HK-2 (cell line): ENCODE results near the gene FAM120A.

Experiments used
- DNase-seq: peaks from one replicate; pipeline ENCODE4 v3.0.0-alpha.2; 2018; ENCODE audit not compliant: unreplicated experiment

The FAM120A gene

DNA sequence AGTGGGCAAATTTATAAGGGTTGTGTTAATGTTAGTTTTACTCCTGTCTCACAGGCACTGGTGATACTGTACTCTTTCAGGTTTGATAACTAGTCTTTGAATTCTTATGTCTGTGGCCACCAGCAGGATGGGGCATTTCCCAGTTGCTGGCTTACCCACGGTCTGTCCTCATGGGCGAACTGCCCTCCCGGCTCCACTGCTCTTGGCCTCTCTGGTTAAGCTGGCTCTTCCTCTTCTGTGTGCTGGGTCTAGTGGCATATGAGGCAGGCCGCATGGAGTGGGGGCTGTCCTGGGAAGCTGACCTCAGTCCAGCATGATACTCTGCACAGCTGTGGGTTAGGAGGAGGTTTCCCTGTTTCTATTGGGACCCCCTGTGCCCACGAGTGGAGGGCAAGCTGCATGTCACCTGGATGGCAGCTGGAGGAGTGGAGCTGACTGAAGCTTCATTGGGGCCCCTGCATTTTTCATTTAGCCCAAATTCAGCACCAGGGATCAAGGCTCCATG is 144.4 kb downstream of the FAM120A start:
- no peak for DNase-seq

DNA sequence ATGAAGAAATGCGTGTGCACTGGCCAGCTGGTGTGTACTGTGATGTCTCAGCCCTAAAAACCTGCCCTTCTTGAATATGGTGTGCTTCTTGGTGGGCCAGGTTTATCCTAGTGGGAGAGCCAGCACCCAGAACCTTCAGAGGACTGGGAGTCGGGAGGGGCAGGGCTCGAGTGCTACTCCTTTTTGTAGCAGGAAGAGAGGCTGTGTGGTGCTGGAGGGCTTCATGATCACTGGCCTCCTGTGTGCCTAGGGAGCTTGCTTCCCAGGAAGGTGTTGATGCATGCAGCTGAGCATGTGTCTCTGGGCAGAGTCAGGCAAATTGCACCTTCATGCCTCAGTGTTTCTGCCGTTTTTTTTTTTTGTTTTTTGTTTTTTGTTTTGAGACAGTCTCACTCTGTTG is 144.9 kb downstream of the FAM120A start:
- DNase-seq = no peak

DNA sequence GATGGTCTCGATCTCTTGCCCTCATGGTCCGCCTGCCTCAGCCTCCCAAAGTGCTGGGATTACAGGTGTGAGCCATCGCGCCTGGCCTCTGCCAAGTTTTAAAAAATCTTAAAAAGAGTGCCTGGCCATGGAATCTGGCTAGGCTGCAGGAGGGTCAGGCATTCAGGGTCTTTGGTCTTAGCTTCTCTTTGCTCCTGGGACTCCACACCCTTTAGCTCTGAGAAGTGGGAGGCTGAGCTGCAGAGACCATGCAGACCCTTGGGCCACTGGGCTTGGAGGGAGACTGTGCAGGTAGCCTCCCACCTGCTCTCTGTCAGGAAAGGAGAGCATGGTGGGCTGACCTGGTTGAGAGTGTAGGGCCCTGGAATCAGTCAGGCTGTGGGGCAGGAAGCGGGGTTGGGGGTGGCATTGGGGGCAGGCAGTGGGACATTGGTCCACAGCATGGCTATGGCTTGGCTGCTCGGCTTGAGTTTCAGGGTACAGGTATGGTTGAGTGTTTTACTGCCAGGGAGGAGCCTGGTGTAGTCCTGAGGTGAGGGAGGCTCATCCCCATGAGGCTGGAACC is 145.7 kb downstream of the FAM120A start:
- DNase-seq = no peak

DNA sequence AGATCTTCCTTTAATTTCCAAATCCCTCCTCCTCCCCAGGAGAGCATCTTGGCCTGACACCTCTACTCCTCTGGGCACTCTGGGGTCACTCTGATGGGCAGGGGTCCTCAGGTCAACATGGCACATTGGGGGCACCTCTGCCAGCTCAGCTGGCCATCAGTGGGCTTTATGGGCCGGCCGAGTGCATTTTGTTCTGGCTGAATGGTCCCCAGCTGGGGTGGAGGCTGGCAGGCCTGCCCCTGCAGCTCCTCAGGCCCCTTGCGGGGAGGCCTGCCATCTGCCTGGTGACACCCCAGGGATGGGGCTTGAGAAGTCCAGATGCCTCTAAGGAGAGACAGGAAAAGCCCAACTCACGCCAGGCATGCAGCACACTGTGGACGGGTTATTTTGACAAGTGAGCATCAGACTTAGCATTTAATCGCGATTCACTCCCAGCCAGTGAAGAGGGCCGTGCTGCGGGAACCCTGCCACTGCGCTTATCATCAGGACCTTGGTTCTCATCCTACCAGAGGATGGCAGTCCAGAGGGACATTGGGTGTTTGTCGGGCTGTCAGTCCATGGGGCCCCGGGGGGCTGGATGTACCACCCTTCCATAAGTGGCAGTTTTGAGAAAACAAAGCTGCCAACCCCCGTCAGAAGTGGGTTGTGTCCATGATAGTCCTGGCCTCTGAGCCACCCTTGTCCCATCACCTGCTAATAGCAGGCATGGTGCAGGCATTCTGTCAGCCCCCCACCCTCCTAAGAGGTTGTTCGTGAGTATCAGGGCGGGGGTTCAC is 146.6 kb downstream of the FAM120A start:
- DNase-seq = no peak

DNA sequence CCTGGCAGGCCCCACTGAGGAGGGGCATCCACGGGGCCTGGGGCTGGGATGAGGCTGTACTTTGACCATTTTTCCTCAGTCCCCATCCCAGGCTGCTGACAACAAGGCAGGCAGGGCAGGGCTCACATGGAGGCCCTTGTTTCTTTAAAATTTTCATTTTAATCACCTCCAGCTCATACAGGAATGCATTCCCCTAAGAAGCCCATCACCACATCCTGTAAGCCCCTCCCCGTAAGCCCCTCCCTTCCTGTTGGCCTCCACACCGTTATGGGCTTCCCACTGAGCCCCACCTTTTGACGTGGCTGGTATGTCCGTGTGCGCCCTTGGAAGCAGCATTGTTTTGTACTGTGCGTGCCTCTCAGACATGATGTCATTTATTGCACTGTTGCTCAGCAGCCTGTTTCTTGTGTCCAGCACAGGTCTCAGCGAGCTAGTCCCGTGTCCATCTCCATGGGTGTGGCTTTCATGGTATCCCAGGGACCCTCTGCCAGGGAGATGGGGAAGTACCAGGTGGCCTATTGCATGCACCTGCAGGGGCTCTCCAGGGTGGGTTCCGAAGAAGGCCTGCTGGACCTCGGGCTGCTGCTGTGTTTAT is 147.3 kb downstream of the FAM120A start:
- DNase-seq = no peak

DNA sequence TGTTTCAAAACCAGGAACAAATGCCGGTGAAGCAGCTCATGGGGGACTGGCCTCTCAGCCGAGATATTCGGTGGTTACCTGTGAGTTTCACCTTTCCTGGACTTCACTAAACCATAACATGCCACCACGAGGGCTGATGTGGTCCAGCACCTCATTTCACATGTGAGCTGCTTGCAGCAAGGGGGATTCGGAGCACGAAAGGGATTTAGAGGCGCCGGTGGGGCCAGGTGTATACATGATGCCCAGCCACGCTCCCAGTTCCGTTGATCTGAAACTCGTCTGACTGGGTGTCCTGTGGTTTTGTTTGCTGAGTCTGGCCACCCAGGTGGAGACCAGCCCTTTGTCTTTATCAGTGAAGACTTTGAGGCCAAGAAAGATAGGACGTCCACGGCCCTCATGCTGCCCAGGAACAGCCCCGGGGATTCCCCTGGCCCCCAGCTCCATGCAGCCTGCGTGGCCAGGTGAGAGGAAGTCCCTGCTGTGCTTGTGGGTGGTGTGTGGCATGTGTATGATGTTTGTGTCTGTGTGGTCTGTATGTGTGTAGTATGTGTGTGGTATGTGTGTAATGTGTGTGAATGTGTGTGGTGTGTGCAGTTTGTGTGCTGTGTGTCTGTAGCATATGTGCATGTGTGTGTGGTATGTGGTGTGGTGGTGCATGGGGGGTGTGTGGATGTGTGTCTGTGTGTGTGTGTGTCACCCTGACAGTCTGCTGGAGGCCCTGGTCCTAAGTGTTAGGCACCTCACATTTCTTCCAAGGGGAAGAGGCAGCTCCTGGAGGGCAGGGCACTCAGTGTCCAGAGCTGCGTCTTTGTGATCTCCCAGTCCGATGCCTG is 148.3 kb downstream of the FAM120A start:
- no peak for DNase-seq

DNA sequence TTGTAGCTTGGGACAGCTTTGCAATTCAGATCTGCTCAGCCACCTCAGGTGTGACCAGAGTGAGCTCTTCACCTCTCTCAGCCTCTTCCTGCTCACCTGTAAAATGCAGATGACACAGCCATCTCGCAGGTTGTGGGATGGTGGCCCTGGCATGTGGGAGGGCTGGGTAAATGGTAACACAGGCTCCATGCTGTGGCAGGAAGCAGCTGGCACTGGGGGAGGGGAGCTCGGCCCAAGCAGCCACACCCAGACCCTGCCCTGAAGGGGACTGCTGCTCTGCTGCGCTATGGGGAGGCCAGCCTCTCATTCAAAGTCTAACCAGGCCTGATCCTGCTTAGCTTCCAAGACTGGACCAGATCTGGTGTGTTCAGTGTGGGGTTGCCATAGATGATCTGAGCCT is 149.0 kb downstream of the FAM120A start:
- DNase-seq = no peak

DNA sequence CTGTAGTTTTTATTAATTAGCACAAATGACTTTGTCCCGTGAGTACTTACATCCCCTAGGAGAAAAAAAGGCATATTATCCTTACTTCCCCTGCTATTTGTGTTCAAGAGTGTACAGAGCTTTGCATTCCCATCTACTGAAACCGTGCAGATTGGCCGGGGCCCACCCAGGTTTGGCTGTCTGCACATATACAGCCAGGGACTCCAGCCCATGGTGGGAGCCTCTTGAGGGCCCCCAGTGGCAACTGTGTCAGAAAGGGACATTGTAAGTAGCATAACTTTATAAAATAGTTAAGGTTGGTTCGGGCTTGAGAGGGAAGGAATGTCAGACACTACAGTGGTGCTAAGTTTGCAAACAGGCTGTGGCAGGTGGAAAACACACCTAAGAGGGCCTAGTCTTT is 149.6 kb downstream of the FAM120A start:
- DNase-seq = no peak

DNA sequence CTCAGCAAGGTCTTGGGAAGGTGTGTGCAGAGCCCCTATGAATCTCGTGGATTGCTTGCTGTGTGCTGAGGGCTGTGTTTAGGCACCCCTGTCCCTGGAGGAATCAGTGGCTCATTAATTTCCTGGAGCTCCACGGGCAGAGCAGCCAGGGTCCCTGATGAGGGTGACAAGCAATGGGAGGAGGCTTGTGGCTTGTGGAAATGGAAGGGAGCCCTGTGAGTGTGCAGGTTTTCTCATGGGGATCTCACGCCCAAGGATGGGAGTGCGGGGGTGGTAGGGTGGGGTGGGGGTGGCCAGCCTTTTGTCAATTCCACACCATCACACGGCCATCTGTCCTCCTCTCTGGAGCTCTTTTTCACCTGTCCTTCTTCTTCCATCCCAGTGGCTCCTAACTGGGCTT is 150.2 kb downstream of the FAM120A start:
- DNase-seq = no peak

DNA sequence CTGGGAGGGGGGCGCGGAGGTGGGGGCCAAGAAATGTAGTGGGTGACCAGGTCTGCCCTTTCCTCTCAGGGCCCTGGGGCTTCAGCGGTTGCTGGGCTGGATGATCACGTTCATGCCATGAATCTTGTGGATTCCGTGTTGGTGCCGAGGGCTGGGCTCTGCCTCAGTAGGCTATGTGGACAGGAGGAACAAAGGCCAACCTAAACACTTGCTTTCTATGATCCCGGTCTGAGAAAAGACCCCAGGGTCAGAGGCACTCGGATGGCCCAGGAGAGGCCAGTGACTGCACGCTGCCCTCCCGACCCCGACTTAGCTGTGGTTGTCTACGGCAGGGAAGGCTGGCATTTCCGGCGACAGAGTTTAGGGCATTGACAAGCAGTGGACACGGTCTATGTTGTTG is 151.5 kb downstream of the FAM120A start:
- no peak for DNase-seq

DNA sequence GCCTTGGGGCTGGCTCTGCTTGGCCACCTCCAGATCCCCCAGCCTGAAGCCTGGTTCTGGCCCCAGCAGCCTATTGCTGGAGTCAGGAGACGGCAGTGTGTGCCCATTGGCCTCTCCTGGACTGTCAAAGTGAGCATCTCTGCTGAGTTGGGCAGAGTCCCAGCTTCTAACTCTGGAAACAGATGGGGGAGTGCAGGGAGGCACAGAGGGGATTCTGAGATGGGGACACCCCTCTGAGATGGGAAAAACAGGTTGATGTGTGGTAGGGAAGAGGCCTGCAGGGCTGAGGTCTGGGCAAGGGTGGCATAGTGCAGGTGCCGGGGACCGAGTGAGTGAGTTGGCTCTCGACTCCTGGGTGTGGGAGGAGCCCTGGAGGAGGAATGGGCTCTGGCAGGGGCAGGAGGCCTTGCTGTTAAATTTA is 152.4 kb downstream of the FAM120A start:
- no peak for DNase-seq

DNA sequence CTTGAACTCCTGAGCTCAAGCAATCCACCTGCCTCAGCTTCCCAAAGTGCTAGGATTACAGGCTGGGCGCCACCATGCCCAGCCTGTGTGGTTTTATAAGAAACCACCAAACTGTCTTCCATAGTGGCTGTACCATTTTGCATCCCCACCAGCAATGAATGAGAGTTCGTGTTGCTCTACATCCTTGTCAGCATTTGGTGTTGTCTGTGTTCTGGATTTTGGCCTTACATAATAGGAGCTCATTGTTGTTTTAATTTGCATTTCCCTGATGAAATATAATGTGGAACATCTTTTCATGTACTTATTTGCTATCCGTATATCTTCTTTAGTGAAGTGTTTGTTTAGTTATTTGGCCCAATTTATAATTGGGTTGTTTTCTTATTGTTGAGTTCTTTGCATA is 154.7 kb downstream of the FAM120A start:
- DNase-seq = no peak

DNA sequence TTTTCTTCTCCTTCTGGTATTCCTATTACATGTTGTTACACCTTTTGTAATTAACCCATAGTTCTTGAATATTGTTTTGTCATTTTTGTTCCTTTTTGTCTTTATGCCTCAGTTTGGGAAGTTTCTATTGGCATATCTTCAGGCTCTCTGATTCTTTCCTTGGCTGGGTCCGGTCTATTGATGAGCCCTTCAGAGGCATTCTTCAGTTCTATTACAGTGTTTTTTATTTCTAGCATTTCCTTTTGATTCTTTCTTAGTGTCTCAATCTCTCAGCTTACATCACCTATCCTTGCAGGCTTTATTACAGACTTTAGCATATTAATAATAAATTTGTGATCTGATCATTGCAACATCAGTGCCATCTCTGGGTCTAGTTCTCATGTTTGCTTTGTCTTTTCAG is 158.7 kb downstream of the FAM120A start:
- no peak for DNase-seq

DNA sequence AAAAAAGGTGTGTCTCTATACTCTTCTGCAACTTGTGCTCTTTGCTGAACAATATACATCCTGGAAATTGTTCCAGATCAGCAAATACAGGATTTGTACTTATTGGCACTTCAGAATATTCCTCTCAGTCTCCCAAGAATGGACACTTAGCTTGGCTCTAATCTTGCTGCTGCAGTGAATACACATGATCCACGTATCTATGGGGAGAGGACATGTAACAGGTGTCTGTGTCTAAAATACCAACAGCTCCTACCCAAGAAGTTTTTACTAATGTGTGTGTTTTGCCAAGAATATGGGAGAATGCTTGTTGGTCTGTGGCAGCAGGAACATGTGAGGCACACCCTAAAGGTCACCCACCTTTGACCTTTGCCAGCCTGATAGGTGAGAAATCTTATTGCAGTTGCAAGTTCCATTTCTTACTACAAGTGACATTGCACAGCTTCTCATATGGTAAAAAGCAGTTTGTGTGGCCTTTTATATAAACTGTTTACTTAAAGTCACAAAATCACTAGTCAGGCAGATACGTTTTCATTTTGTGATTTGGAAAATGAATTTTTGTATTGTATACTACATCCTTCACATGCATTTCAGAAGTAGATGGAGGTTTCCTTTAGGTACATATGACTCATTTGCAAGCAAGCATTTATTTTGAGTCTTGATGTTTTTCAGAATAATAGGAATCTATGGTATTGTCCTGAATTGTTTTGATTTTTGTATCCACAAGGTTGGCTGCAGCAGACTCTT is 160.7 kb downstream of the FAM120A start:
- no peak for DNase-seq

DNA sequence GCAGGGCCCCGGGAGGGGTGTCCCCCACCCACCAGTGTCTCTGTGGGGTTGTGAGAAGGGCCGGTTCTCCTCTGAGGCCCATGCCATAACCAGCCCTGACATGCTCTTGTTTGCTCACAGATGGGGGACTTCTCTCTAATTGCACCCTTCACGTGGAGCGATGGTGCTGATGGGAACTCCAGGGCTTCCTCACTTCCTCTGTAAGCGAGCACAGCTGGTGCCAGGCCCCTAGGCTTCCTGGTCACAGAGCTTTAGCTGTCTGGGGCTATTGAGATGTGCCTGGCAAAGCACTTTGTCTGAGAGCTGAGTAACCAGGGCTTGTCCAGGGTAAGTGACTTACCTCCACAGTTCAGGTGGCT is 161.3 kb downstream of the FAM120A start:
- no peak for DNase-seq

DNA sequence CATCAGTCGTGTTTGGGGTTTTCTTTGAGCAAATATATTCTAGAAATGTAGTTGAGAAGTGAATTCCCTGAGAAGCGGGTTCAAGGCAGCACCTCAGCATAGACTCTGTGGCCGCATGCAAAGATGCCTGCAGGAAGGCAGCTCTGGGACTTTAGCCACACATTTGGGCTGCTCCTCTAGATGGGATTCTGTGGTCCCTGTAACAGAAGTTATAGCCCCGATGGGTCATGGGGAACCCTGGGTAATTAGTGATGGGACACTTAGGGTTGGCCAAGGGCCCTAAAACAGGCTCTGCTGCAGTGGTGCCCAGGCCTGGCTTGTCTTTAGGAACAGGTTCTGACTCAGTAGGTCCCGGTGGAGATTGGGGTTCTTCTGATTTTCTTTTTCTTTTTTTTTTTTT is 161.7 kb downstream of the FAM120A start:
- DNase-seq = no peak

DNA sequence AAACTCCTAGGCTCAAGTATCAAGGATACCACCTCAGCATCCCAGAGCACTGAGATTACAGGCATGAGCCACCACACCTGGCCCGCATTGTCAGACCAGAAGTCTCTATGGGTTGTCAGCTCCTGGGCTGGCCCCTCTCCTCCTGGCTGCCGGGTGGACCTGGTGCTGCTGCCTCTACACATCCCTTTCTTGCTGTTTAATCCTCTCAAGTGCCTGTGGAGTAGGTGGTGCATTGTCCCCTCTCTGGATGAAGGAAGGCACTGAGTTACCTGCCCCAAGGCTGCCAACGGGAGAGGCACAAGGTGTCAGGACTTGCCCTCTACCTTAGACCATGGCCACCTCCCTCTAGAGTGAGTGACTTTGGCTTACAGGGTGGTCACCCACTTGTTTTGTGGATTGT is 162.3 kb downstream of the FAM120A start:
- no peak for DNase-seq

DNA sequence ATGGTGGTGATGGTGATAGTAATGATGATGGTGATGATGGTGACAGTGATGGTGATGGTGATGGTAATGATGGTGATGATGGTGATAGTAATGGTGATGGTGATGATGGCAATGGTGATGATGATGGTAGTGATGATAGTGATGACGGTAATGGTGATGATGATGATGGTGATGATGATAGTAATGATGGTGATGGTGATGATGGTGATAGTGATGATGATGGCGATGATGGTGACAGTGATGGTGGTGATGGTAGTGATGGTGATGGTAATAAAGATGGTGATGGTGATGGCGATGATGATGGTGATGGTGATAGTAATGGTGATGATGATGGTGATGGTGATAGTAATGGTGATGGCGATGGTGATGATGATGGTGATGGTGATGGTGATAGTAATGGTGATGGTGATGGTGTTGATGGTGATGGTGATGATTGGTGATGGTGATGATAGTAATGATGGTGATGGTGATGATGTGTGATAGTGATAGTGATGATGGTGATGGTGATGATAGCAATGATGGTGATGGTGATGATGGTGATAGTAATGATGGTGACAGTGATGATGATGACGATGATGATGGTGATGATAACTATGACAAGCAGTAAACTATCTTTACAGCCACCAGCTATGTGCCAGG is 163.5 kb downstream of the FAM120A start:
- DNase-seq = no peak
